Activated CD4-positive, alpha-beta T cell treated with anti-CD3 and anti-CD28 coated beads for 36 hours (primary cell): ENCODE data around the gene ZNF512B. TPM values are rescaled to one million over a fixed set of nuclear protein-coding genes. Genes with fewer than 3 reads are reported as not detected.

Experiments used
- ATAC-seq: fragments of 200-7000 bp; cut with Tn5 transposase; one replicate; pipeline ENCODE4 v1.10.0; 2021; ENCODE audit warnings: mild to moderate bottlenecking, moderate library complexity
- CTCF ChIA-PET: fragments of 350-600 bp; sonication (Branson Sonifier 250); formaldehyde crosslinking; loops from one replicate; lab custom pipeline; 2021; ENCODE audit warnings: antibody characterized with exemption; lab: Charles Lee
- POLR2A ChIA-PET: fragments of 350-600 bp; sonication (Branson Sonifier 250); formaldehyde crosslinking; loops from one replicate; lab custom pipeline; 2021; ENCODE audit warnings: antibody characterized with exemption, inconsistent platforms; lab: Charles Lee
- DNase-seq: peaks from one replicate; pipeline ENCODE4 v3.0.0-alpha.2; 2020
- H3K27ac Mint-ChIP-seq: one replicate; pipeline ENCODE4 v1.8.0; 2021; ENCODE audit warnings: mixed read lengths
- H3K27me3 Mint-ChIP-seq: one replicate; pipeline ENCODE4 v1.8.0; 2021; ENCODE audit warnings: mixed read lengths
- H3K36me3 Mint-ChIP-seq: one replicate; pipeline ENCODE4 v1.8.0; 2021; ENCODE audit warnings: low read depth, mixed read lengths
- H3K4me1 Mint-ChIP-seq: one replicate; pipeline ENCODE4 v1.8.0; 2021; ENCODE audit warnings: mixed read lengths
- H3K4me3 Mint-ChIP-seq: one replicate; pipeline ENCODE4 v1.8.0; 2021; ENCODE audit warnings: mild to moderate bottlenecking, moderate library complexity, mixed read lengths
- H3K9me3 Mint-ChIP-seq: one replicate; pipeline ENCODE4 v1.8.0; 2021; ENCODE audit warnings: low read depth, mixed read lengths
- intact Hi-C, 2 experiments: fragments of 100-400 bp; cut with DNase I in 1 of 2; cut with micrococcal nuclease in 1 of 2; formaldehyde crosslinking; loops; one replicate each; pipeline versions ENCODE4 v1.14.2 to v1.15.1; 2022 to 2024; cut with DNase I, micrococcal nuclease
- total RNA-seq, 2 experiments: library from RNA; stranded (reverse); gene quantifications; one replicate each; pipeline ENCODE4 v1.2.3, GENCODE V29; 2021

The ZNF512B gene
- total RNA-seq, 2 experiments from 2014 or later, result 12.6 to 13.1 TPM

DNA sequence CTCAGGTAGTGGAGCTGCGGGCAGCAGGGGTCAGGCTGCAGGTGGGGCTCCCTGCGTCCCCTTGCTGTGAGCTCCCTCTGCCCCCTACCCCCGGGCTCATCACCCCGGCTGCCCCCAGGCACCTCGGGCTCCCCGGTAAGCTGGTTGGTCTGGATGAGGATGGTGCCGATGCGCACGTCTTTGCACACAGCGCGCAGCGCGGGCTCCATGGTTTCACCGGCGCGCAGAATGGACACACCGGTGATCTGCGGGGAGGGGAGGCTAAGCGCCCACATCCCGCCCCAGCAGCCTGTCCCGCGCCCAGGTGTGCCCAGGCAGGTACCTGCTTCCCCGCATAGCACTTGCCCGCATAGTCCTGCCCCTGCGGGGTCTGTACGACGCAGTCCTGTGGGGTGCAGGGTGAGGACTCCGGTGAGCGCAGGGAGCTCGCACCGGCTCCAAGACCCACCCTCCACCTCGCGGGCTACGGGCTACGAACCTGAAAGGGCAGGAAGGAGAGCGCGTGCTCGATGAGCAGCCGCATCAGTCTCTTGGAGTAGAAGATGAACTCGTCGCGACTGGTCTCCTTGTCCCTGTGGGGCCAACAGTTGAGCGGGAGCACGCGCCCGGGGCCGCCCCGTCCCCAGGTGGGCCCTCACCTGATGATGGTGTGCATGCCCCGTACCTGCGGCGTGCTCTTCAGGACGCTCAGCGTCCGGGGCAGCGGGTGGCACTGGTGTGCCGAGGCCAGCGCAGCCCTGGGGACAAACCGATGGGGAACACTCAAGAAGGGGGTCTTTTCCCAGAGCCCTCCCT lies 29.1 kb downstream of the ZNF512B start:
- peak overlapping the region; percentile 60 for H3K27ac Mint-ChIP-seq
- no peak for ATAC-seq
- intact Hi-C loops, result loop anchor here in 1 of 2 experiments (1.0 kb wide), 3 partner anchors 16 to 387 kb away; partner anchors contain the start of gene UCKL1

DNA sequence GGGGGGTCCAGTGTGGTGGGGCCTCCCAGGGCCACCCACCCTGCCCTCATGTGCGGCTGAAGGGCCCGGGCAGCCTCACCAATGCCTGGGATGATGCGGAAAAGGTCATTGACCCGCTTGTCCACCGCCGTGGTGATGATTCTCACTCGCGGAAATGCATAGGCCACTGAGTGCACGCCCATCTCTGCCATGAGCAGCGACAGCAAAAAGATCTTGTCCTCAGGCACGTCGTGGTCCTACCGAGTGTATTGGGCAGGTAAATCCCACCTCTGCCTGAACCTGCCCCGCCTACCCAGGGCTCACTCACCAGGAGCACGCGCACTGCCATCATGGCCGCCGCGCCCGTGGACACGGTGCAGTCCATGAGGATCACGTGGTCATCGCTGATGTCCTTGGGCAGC lies 29.7 kb downstream of the ZNF512B start:
- H3K27ac Mint-ChIP-seq, result no peak overlapping the region
- intact Hi-C loops, result no loop called here
- ATAC-seq, result no peak
- ChIA-PET CTCF (interaction anchor here (0.8 to 1.5 kb wide), 2 partner anchors 16 to 40 kb away, joined by 3 to 4 read pairs; partner anchors contain the start of genes SAMD10 and UCKL1), POLR2A (interaction anchor here (0.6 kb wide), 1 partner anchor 312 kb away, joined by 3 read pairs; no protein-coding TSS in a partner anchor)
- H3K9me3 Mint-ChIP-seq, result no peaks in the 10 kb centered on the region
- H3K4me1 Mint-ChIP-seq, result peaks cover 10% of the 10 kb centered on the region
- H3K4me3 Mint-ChIP-seq, result no peak overlapping the region
- peaks cover 29% of the 10 kb centered on the region for H3K36me3 Mint-ChIP-seq
- no peak for DNase-seq
- no peaks in the 10 kb centered on the region for H3K27me3 Mint-ChIP-seq

More for the DNA sequence above, 29.1 kb downstream of the ZNF512B start:
- Mint-ChIP-seq H3K4me3 (no peak overlapping the region), H3K9me3 (no peaks in the 10 kb centered on the region), H3K27me3 (no peaks in the 10 kb centered on the region), H3K4me1 (peaks cover 10% of the 10 kb centered on the region), H3K36me3 (peaks cover 26% of the 10 kb centered on the region)
- ChIA-PET CTCF (interaction anchor here (0.6 to 1.5 kb wide), 2 partner anchors 39 to 159 kb away, joined by 3 to 4 read pairs; partner anchors contain the start of gene SAMD10), POLR2A (interaction anchor here (0.6 kb wide), 1 partner anchor 313 kb away, joined by 3 read pairs; no protein-coding TSS in a partner anchor)
- no peak for DNase-seq

DNA sequence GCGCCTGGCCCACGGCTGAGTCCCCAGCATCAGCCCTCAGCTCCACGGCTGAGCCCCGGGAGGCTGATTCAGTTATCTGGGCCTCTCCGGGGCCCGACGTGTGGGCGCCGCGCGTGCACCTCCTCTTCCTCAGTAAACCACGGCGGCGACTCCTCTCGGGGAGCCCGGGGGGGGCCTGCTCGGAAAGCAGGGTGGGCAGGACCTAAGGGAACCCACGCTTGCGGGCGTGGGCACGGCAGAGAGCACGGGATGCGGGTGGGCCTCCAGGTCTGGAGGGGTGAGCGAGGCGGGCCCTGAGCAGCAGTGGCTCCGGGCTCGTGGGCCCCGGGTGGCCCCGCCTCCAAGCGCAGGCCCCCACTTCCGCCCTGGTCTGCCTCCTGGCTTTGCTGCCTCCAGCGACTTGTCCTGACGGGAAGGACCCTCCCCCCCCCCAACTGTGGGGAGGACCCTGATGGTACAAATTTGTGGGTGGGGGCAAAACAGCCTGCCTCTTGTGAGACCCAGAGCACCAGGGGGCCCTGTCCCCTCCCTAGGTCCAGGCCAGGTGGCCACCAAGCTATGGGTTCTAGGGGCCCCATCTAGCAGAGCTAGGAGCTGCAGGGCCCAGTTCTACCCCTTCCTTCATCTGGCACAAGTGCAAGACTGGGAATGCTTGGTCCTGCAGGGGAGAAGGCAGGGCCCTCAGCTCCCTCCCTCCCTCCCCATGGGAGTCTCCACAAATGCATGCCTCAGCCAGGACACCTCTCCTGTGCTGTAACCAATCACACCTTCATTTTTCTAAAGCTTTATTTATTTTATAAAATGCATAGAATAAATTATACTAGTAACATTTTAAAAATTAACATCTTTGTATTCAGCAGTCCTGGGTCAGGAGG lies 30.4 kb downstream of the ZNF512B start:
- DNase-seq, result peak; percentile 42
- Mint-ChIP-seq H3K27me3 (no peaks in the 10 kb centered on the region), H3K36me3 (peaks cover 31% of the 10 kb centered on the region), H3K4me3 (no peak overlapping the region), H3K27ac (no peak overlapping the region), H3K4me1 (peaks cover 10% of the 10 kb centered on the region), H3K9me3 (no peaks in the 10 kb centered on the region)
- intact Hi-C loops, result loop anchor here (5.0 kb wide), 2 partner anchors 37 to 202 kb away; partner anchors contain the start of genes LIME1 (in 1 of the 2) and SLC2A4RG (in 1 of the 2)
- ChIA-PET POLR2A (no interaction called here), CTCF (interaction anchor here (0.8 kb wide), 1 partner anchor 17 kb away, joined by 3 read pairs; the partner anchor contains the start of gene UCKL1)
- peak; percentile 10 for ATAC-seq

DNA sequence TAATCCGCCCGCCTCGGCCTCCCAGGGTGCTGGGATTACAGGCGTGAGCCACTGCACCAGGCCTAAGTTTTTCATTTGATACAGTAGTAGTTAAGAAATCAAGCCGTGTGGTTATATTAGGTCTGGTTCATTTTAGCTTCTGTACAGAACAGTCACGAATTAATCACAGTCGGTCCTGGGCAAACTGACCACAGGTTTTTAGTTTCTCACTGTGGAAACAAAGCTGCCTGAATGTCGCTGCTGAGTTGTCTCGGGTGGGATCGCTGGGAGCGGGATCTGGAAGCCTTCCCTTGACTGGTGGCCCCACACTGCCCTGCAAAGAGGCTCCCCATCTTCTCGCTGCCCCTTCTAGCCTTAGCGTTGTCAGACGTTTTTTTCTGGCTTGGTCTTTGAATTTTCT lies 32.1 kb downstream of the ZNF512B start:
- Mint-ChIP-seq H3K36me3 (peaks cover 31% of the 10 kb centered on the region), H3K4me3 (no peak overlapping the region), H3K9me3 (no peaks in the 10 kb centered on the region), H3K27me3 (no peaks in the 10 kb centered on the region), H3K4me1 (peaks cover 10% of the 10 kb centered on the region), H3K27ac (no peak overlapping the region)
- no peak for ATAC-seq
- DNase-seq, result no peak
- ChIA-PET POLR2A (interaction anchor here (0.6 to 0.7 kb wide), 3 partner anchors 31 to 306 kb away, joined by 3 to 7 read pairs (median 3); no protein-coding TSS in a partner anchor), CTCF (interaction anchor here (0.7 kb wide), 1 partner anchor 713 kb away, joined by 6 read pairs; no protein-coding TSS in a partner anchor)
- intact Hi-C loops, result loop anchor here (5.0 kb wide), 2 partner anchors 35 to 200 kb away; partner anchors contain the start of genes LIME1 (in 1 of the 2) and SLC2A4RG (in 1 of the 2)

DNA sequence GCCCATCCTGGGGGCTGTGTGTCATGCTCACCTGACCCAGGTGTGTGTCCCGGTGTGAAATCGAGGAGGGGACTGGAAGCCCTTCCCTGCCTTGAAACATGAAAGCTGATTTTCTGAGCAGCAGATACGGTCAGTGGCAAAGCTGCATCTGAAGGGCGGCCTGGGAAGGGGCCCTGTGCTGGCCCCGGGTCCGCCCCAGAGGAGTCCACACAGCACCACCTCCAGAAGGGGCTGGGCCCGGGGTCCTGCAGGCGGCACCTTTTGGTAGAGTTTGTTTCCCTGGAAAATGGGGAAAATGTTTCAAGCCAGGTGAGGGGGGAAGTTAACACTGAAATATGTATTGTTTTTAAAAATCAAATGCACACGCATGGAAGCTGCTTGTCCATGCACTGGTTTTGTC lies 34.3 kb downstream of the ZNF512B start:
- Mint-ChIP-seq H3K36me3 (peaks cover 36% of the 10 kb centered on the region), H3K27me3 (no peaks in the 10 kb centered on the region), H3K4me1 (no peaks in the 10 kb centered on the region), H3K9me3 (no peaks in the 10 kb centered on the region), H3K4me3 (no peak overlapping the region), H3K27ac (no peak overlapping the region)
- CTCF ChIA-PET, result interaction anchor here (1.2 to 1.3 kb wide), 2 partner anchors 19 to 40 kb away, joined by 4 to 5 read pairs; no protein-coding TSS in a partner anchor
- ATAC-seq, result no peak
- intact Hi-C loops, result loop anchor here (5.0 kb wide), 2 partner anchors 33 to 198 kb away; partner anchors contain the start of genes LIME1 (in 1 of the 2) and SLC2A4RG (in 1 of the 2)
- POLR2A ChIA-PET, result interaction anchor here (0.5 kb wide), 1 partner anchor 48 kb away, joined by 5 read pairs; no protein-coding TSS in a partner anchor
- DNase-seq, result no peak

DNA sequence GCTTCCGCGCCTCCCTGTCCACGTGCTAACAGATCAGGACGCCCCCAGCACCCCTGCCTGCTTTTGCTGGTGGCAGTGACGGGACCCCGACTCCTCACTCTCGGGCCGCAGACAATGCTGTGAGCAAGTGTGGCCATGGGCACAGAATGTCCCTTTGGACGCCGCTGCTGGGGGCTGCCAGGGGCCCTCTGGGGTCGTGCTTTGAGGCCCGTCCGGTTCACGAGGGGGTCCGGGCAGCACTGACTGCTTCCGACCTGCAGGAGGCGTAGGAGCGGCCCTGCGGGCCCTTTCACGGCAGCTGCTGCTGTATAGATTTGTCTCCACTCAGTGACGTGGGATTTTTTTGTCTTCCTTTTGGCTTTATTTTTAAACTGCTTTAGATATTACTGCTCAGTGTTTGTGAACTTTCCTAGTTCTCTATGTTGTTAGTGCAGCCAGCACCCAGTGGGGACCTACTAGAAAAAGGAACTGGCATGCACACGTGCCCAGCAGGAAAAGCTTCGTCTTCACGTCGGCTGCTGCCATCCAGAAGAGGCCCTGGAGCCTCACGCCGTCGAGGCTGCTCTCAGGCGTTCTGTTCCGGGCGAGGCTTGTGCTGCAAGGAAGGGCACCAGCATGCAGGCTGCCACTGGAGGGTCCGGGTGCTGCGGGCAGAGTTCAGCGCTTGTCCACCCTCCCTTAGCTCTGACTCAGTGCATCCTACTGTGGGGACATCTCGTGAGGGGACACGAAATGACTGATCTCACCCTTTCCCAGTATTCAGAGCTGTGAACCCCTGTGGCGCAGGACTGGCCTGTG lies 35.3 kb downstream of the ZNF512B start:
- Mint-ChIP-seq H3K36me3 (peaks cover 40% of the 10 kb centered on the region), H3K4me1 (no peaks in the 10 kb centered on the region), H3K27ac (no peak overlapping the region), H3K27me3 (no peaks in the 10 kb centered on the region), H3K4me3 (no peak overlapping the region), H3K9me3 (no peaks in the 10 kb centered on the region)
- ChIA-PET POLR2A (interaction anchor here (0.5 kb wide), 1 partner anchor 49 kb away, joined by 5 read pairs; no protein-coding TSS in a partner anchor), CTCF (interaction anchor here (1.3 kb wide), 1 partner anchor 39 kb away, joined by 5 read pairs; no protein-coding TSS in a partner anchor)
- DNase-seq (peak; percentile 30), ATAC-seq (no peak)
- intact Hi-C loops, result loop anchor here (5.0 kb wide), 2 partner anchors 32 to 197 kb away; partner anchors contain the start of genes LIME1 (in 1 of the 2) and SLC2A4RG (in 1 of the 2)

DNA sequence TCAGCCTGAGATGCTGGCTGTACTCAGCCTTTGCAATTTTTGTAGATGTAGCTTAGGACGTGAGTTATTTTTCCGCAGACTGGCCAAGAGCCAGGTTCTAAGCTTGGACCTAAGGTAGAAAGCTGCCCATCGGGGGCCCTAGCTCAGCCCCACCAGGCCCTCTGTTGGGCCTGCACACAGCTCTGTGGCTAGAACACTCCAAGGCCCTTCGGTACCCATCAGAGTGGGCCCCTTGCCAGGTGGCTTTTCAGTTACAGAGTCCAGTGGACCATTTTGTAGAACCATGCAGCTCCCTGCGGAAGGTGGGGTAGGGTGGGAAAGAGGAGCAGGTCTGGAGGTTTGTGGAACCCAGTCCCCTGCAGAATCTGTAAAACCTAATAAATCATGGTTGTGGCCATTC lies 36.1 kb downstream of the ZNF512B start:
- Mint-ChIP-seq H3K4me1 (no peaks in the 10 kb centered on the region), H3K27me3 (no peaks in the 10 kb centered on the region), H3K9me3 (no peaks in the 10 kb centered on the region), H3K36me3 (peaks cover 46% of the 10 kb centered on the region), H3K4me3 (no peak overlapping the region), H3K27ac (no peak overlapping the region)
- CTCF ChIA-PET, result interaction anchor here (0.7 kb wide), 1 partner anchor 15 kb away, joined by 4 read pairs; no protein-coding TSS in a partner anchor
- POLR2A ChIA-PET, result no interaction called here
- DNase-seq (no peak), ATAC-seq (no peak)
- intact Hi-C loops, result no loop called here

DNA sequence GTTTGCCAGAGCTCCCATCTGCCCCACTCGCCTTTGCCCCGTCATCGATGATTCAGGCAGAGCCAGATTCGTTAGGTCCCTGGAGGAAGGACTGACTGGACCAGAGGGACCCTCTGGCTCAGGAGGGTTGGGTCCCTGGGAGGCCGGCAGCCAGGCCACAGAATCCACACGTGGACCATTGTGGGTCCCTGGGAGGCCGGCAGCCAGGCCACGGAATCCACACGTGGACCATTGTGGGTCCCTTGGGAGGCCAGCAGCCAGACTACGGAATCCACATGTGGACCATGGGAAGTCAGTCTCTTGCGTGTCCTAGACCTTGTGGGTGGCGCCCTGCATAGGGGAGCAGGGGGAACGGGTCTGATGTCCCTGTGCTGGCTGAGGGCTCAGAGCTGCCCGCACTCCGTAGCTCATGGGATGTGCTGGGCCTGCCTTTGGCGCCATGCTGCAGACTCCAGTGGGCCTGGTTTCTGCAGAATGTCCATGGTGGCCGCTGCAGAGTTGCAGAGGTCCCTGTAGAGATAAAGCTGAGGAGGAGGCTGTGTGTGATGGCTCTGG lies 37.0 kb downstream of the ZNF512B start:
- H3K9me3 Mint-ChIP-seq, result no peaks in the 10 kb centered on the region
- intact Hi-C loops, result no loop called here

DNA sequence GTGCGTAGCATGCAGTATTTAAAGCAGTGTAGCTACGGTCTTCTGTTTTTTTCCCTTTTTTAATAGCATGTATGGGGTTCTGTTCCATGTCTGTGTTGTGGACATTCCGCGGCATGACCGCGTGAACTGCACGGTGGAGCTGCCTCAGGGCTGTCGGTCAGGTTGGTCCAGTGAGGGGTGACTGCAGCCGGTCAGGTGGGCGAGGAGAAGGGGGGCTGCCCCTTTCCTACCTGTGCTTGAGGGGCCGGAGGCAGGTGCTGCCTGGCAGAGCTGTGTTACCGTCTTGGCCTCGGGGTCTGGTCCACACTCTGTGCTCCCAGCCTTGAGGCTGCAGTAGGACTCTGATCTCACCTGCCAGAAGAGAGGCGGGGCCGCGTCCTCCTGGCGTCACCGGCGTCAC lies 38.0 kb downstream of the ZNF512B start:
- intact Hi-C loops, result no loop called here
- peaks cover 51% of the 10 kb centered on the region for H3K36me3 Mint-ChIP-seq
- ChIA-PET CTCF (interaction anchor here (1.2 kb wide), 1 partner anchor 30 kb away, joined by 5 read pairs; no protein-coding TSS in a partner anchor), POLR2A (no interaction called here)
- no peak overlapping the region for H3K4me3 Mint-ChIP-seq
- DNase-seq (no peak), ATAC-seq (no peak)
- no peaks in the 10 kb centered on the region for H3K27me3 Mint-ChIP-seq
- H3K27ac Mint-ChIP-seq, result peak overlapping the region; percentile 0
- H3K9me3 Mint-ChIP-seq, result no peaks in the 10 kb centered on the region
- no peaks in the 10 kb centered on the region for H3K4me1 Mint-ChIP-seq

More for the DNA sequence above, 37.0 kb downstream of the ZNF512B start:
- DNase-seq (no peak), ATAC-seq (no peak)
- Mint-ChIP-seq H3K4me3 (no peak overlapping the region), H3K4me1 (no peaks in the 10 kb centered on the region), H3K27me3 (no peaks in the 10 kb centered on the region), H3K36me3 (peaks cover 51% of the 10 kb centered on the region), H3K27ac (no peak overlapping the region)
- POLR2A ChIA-PET, result no interaction called here
- CTCF ChIA-PET, result interaction anchor here (0.6 to 1.2 kb wide), 3 partner anchors 31 to 171 kb away, joined by 3 to 5 read pairs (median 3); no protein-coding TSS in a partner anchor
